DMS 273 (cell line): ENCODE results near the gene ACSF3.
"Not testable (repeated sequence)": the region's sequence is repeated elsewhere in the genome, so short reads cannot be mapped to it uniquely, and the experiment has no call there.

Source experiments
- DNase-seq: peaks from one replicate; lab custom pipeline; 2025; ENCODE audit not compliant: unreplicated experiment; lab: John Stamatoyannopoulos, UW

The ACSF3 gene

GRCh38 chr16:89055894-89056555 lies 37.6 kb upstream of the ACSF3 start:
- DNase-seq = no peak

- no peak for DNase-seq
These were observed 37.1 kb upstream of the ACSF3 start for GRCh38 chr16:89056592-89056991.

- DNase-seq = no peak
These were observed 35.9 kb upstream of the ACSF3 start for GRCh38 chr16:89057738-89058137.

- no peak for DNase-seq
These were observed 34.8 kb upstream of the ACSF3 start for GRCh38 chr16:89058812-89059211.

DNA sequence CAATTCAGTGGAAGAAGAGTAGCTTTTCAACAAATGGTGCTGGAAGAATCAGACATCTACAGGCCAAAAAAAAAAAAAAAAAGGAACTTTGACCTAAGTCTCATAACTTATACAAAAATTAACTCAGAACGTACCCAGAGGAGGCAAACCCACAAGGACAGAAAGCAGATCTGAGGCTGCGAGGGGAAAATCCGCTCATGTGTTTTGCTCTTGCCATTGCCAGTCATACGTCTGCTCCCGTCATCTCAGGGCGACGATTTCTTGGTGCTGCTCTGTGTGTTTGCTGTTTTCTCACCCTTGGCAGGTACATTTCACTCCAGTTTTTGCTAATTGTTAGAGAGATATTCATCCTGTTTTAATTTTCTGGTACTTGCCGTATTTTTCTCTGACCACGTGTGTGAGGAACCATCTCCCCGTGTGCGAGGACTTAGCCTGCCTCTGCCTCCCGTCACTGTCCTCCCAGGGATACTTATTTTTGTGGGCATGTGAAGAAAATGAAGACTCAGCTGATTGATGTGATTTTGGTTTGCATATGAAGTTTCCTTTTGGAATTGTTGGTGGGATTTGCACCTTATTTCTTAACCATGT lies 33.4 kb upstream of the ACSF3 start:
- no peak for DNase-seq

DNA sequence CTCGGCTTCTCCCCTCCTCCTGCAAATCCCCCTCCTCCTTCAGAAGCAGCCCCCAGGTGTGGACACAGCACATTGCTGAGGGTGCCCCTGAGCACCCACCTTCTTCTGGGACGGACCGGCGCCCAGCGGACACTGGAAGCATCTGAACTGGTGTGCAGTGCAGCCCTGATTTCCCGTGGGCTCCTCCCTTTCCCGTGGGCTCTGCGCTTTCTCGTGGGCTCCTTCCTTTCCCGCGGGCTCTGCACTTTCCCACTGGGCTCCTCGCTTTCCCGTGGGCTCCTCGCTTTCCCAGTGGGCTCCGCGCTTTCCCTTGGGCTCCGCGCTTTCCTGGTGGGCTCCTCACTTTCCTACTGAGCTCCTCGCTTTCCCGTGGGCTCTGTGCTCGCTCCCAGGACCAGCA lies 32.6 kb upstream of the ACSF3 start:
- no peak for DNase-seq

DNA sequence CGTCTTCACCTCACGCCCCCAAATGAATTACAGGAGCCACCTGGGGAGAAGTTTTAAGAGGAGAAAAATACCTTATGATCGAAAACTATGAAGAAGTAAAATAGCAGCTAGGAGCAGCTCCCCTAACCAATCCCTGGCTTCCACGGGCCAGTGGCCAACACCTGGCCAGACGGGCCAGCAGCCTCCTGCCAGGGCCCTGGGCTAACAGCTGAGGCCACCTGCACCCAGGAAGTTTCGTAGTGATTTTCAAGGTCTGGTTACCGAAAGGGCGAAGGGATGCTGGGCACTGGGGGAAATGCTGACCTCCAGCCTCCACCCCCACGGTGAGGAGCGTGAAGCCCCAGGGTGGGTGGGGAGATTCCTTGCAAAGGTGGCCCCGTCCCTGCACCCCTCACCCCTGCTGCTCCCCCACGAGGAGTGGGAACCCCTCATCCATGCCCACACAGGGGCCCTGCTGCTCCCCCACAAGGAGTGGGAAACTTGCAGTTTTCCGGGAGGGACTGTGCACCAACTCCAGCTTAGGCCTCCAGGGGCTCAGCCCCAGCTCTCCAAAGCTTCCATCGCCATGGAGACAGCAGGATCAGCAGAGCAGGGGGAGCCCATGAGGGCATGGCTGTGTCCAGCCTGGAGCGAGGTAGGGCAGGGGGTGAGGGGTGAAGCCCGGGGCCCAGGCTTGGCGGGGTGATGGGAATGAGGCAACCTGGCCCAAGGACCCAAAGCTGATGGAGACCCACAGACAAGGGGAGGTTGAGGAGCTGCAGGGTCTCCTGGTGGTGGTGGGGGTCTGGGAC lies 31.9 kb upstream of the ACSF3 start:
- DNase-seq = no peak

DNA sequence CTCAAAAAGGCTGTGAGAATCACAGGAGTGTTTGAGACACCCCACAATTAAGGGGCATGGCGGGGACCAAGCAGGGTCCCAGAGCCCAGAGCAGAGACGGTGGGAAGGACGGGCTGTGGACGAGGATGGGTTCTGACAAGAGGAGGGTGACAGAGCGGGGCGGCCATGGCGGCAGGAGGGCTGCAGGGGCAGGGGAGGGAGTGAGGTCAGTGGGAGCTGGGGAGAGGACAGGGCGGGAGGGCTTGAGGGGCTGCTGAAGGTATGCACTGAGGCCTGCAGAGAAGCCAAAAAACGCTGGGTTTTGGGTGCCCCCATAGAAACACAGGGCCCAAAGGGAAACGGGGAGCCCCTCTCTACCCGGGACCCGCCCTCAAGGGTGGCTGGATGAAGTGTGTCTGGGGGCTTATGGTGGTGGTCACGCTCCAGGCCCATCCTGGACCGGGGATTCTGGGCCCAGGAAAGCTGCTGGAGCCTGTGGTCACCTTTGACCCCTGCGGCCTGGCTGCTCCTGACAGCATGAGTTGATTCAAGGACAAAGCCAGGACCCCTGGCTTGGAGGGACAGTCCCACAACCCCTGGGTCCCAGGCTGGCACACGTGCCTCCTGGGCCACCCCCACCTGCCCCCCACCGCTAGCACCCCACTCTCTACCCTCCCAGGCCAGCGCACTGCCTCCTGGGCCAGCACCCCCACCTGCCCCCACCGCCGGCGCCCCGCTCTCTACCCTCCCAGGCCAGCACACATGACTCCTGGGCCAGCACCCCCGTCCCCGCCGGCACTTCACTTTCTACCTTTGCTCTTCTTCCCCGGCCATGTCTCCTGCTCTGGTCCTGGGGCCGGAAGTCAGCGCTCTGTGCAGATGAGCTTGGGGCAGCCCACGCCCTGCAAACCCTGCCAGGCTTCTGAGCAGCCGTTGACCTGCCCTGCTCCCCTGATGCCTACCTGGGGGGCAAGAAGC lies 31.0 kb upstream of the ACSF3 start:
- no peak for DNase-seq

DNA sequence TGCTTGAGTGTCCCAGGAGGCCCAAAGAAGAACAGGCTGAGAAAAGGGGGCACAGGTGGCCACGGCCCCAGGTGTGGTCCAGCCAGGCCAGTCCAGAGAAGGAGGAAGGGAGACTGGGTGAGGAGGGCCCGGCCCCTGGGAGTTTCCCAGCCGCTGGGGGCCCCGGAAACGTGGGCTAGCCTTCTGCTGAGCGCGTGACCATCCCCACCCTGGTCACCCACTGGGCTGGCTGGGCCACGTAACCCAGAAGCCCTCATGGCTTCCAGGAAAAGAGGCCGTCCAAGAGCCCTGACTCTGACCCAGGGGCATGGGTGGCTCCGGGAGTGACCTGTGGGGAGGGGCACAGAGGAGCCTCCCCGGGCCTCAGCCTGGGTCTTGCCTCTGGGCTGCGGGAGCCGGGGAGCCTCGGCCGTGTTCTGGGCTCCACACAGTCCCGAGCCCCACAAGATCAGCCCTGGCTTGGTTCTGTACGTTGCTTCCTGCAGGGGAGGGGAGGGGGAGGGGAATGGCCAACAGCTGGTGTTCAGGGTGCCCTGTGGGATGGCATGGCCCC lies 29.8 kb upstream of the ACSF3 start:
- DNase-seq = no peak

GRCh38 chr16:89064606-89065457 lies 28.8 kb upstream of the ACSF3 start:
- no peak for DNase-seq

DNA sequence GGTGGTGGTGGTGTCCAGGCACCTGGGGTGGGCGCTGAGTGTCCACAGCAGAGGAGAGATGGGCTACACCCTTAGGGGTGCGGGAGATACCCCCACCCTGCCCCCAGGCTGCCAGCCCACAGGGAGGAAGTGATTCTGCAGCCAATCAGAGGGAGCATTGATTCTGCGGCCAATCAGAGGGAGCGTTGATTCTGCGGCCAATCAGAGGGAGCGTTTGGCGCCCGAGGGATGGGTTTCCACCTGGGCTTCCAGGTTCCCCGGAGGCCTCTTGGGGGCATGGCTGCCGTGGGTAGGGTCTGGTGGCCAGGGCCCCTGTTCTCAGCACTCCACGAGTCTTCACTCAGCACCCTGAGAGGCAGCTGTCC lies 28.2 kb upstream of the ACSF3 start:
- DNase-seq = no peak

- no peak for DNase-seq
These were observed 26.9 kb upstream of the ACSF3 start for GRCh38 chr16:89066721-89067120.

DNA sequence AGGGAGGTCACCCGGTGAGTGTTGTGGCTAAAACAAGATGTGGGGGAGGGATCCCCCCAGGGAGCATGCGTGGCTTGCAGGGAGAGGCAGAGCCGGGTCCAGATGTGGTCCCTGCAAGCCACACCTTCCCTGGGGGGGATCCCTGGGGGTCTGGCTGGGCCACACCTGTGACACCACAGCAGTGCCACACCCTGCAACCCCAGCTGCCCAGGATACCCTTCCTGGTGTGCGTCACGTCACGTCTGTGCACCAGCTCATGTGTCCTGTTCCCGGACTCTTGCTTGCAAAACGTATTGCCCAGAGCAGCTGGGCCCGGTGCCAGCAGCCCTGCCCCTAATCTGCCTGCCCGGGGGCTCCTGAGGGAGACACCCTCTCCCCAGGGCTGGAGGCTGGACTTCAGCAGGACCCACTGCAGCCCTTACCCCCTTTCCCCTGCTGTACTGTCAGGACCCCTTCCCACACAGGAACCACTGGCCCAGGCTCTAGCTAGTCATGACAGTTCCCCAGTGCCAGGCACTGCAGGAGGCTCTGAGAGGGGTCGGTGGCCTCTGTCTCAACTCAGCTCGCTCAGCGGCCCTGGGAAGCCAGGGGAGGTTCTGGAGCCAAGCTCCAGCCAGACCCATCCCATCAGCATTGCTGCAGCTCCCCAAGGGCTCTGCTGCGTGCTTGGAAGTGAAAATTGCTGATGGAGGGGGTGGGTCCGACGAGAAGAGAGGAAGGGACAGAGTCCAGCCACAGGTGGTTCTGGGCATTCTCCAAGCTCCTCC lies 25.8 kb upstream of the ACSF3 start:
- DNase-seq = no peak

- not testable (repeated sequence) for DNase-seq
These were observed 24.6 kb upstream of the ACSF3 start for GRCh38 chr16:89068814-89069616.

DNA sequence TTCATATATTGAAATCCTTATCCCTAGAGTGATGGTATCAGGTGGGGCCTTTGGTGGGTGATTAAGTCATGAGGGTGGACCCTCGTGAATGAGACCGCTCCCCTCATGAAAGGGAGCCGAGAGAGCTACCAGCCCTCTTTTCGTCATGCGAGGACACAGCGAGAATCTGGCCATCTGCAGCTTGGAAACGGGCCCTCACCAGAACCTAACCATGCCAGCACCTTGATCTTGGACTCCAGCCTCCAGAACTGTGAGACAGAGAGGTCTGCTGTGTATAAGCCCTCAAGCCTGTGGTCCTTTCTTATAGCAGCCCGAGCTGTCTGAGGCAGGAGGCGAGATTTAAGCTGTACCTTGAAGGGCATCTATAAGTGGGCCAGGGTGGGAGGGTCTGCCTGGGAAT lies 23.7 kb upstream of the ACSF3 start:
- no peak for DNase-seq

GRCh38 chr16:89070590-89070989 lies 23.1 kb upstream of the ACSF3 start:
- DNase-seq = no peak

- peak; percentile 92 for DNase-seq
These were observed 21.7 kb upstream of the ACSF3 start for GRCh38 chr16:89071686-89072547.
